K562 (cell line): ENCODE results near the gene CLCF1. TPM values are rescaled to one million over a fixed set of nuclear protein-coding genes. Genes with fewer than 3 reads are reported as not detected.

Source experiments
- EGR1 ChIP-seq: fragments of 450-650 bp; conservative IDR thresholded peaks from 2 replicates; pipeline ENCODE4 v1.6.1; 2017; ENCODE audit warnings: mild to moderate bottlenecking
- NR2C2 ChIP-seq, 2 experiments: fragments of 200-800 bp in 1 of 2; sonication (Bioruptor generic) in 1 of 2; sonication (generic) in 1 of 2; formaldehyde crosslinking in 1 of 2; IDR thresholded peaks; 2 replicates each; pipeline versions ENCODE4 v1.6.1 to v1.8.0; 2016 to 2022; ENCODE audit warnings: mild to moderate bottlenecking in 1 of 2, missing compliant biosample characterization in 1 of 2, missing genetic modification characterization in 1 of 2, missing genetic modification reagents in 1 of 2
- TSC22D4 ChIP-seq: fragments of 450-650 bp; IDR thresholded peaks from 2 replicates; pipeline ENCODE4 v1.6.1; 2016; ENCODE audit warnings: missing genetic modification characterization, missing biosample characterization, control low read depth
- polyA plus RNA-seq, 8 experiments: library from polyadenylated mRNA; depleted of rRNA in 4 of 8; stranded (reverse) in 5 of 8; unstranded in 3 of 8; fragments of >200 nt; fragmentation: Nextera tagmentation in 2 of 8; fragmentation: Illumina TruSeq in 1 of 8; extraction: Ambion mirVana in 2 of 8; extraction: Trizol in 1 of 8; gene quantifications; 2 replicates each; pipeline versions ENCODE4 v1.2.1 to v1.2.3, GENCODE V29; 2011 to 2014; ENCODE audit warnings: inconsistent platforms in 1 of 8, missing spikeins in 1 of 8
- total RNA-seq, 7 experiments: library from RNA; depleted of rRNA in 6 of 7; stranded (reverse); fragments of >200 nt in 6 of 7; fragmentation: Illumina TruSeq in 2 of 7; extraction: Trizol in 2 of 7; gene quantifications; 2 replicates each; pipeline versions ENCODE4 v1.2.1 to v1.2.3, GENCODE V29; 2011 to 2021; ENCODE audit warnings: low replicate concordance in 1 of 7
- TF ChIP-seq, protein P1 (sequence below): fragments of 200-800 bp; sonication (Bioruptor generic); IDR thresholded peaks from 2 replicates; pipeline ENCODE4 v1.6.1; 2017; ENCODE audit warnings: missing genetic modification characterization, missing compliant biosample characterization
- TF ChIP-seq, protein P2 (sequence below), 2 experiments: fragments of 150-350 bp in 1 of 2; IDR thresholded peaks; 2 replicates each; pipeline ENCODE4 v1.6.1; 2012 to 2016; ENCODE audit warnings: low read depth in 2 of 2, low read length in 2 of 2, mild to moderate bottlenecking in 1 of 2, moderate library complexity in 1 of 2
- TF ChIP-seq, protein P3 (sequence below): fragments of 450-650 bp; IDR thresholded peaks from 2 replicates; pipeline ENCODE4 v1.6.1; 2016; ENCODE audit warnings: borderline replicate concordance
- TF ChIP-seq, protein P4 (sequence below): sonication (generic); formaldehyde crosslinking; IDR thresholded peaks from 2 replicates; pipeline ENCODE4 v1.8.0; 2022; ENCODE audit warnings: mild to moderate bottlenecking, missing genetic modification reagents
- TF ChIP-seq, protein P5 (sequence below): sonication (generic); formaldehyde crosslinking; IDR thresholded peaks from 2 replicates; pipeline ENCODE4 v1.9.0; 2022; ENCODE audit warnings: mild to moderate bottlenecking, missing genetic modification reagents
- TF ChIP-seq, protein P6 (sequence below): sonication (generic); formaldehyde crosslinking; IDR thresholded peaks from 2 replicates; pipeline ENCODE4 v1.4.0; 2020; ENCODE audit warnings: mild to moderate bottlenecking, missing genetic modification reagents

CLCF1 gene
- total and polyA plus RNA-seq, 9 of the 15 experiments (the other 6 are each of a cell fraction or from before 2014, with no cell fraction given) = 0.49 to 5.8 (median 3.0) TPM

DNA sequence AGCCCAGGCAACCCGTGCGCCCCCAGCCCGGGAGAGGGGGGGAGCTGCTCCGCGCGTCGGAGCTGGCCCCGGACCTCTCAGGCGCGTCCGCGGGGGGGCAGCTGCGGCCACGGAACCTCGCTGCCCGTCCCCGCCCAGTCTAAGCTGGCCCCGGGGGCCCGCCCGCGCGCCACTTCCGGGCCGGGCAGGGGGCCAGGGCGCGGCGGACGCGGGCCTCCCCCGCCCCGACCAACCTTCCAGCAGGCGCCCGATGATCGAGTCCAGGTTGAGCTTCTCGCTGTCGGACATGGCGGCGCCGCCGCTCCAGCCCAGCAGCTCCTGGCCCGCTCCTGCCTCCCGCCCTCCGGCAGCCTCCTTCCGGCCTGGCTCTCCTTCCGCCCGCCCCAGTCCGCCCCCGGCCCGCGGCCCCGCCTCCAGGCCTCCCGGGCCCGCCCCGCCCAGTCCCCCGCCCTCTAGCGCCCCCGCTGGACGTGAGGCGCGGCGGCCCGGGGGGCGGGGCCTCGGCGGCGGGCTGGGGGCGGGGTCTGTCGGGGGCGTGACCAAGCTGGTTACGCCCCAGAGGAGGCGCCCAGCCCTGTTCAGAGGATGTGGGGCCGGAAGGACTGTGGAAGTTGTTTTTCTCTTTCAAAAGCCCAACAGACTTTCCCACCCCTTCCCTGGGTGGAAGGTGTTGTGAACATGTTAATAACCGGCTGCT lies 28.2 kb upstream of the CLCF1 start, which contains the start of gene PPP1CA (continued):
- TF ChIP-seq, protein P1, sequence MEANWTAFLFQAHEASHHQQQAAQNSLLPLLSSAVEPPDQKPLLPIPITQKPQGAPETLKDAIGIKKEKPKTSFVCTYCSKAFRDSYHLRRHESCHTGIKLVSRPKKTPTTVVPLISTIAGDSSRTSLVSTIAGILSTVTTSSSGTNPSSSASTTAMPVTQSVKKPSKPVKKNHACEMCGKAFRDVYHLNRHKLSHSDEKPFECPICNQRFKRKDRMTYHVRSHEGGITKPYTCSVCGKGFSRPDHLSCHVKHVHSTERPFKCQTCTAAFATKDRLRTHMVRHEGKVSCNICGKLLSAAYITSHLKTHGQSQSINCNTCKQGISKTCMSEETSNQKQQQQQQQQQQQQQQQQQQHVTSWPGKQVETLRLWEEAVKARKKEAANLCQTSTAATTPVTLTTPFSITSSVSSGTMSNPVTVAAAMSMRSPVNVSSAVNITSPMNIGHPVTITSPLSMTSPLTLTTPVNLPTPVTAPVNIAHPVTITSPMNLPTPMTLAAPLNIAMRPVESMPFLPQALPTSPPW (CRISPR knock-in tag) = peak; percentile 97
- TF ChIP-seq, protein P2, sequence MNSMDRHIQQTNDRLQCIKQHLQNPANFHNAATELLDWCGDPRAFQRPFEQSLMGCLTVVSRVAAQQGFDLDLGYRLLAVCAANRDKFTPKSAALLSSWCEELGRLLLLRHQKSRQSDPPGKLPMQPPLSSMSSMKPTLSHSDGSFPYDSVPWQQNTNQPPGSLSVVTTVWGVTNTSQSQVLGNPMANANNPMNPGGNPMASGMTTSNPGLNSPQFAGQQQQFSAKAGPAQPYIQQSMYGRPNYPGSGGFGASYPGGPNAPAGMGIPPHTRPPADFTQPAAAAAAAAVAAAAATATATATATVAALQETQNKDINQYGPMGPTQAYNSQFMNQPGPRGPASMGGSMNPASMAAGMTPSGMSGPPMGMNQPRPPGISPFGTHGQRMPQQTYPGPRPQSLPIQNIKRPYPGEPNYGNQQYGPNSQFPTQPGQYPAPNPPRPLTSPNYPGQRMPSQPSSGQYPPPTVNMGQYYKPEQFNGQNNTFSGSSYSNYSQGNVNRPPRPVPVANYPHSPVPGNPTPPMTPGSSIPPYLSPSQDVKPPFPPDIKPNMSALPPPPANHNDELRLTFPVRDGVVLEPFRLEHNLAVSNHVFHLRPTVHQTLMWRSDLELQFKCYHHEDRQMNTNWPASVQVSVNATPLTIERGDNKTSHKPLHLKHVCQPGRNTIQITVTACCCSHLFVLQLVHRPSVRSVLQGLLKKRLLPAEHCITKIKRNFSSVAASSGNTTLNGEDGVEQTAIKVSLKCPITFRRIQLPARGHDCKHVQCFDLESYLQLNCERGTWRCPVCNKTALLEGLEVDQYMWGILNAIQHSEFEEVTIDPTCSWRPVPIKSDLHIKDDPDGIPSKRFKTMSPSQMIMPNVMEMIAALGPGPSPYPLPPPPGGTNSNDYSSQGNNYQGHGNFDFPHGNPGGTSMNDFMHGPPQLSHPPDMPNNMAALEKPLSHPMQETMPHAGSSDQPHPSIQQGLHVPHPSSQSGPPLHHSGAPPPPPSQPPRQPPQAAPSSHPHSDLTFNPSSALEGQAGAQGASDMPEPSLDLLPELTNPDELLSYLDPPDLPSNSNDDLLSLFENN (IDR thresholded peaks at IDR 0.05; ENCODE audit: low read depth in 2 of 2, low read length in 2 of 2) = peak in 1 of 2 experiments; percentile 46; a peak in 1 of 4 replicates
- TF ChIP-seq, protein P3, sequence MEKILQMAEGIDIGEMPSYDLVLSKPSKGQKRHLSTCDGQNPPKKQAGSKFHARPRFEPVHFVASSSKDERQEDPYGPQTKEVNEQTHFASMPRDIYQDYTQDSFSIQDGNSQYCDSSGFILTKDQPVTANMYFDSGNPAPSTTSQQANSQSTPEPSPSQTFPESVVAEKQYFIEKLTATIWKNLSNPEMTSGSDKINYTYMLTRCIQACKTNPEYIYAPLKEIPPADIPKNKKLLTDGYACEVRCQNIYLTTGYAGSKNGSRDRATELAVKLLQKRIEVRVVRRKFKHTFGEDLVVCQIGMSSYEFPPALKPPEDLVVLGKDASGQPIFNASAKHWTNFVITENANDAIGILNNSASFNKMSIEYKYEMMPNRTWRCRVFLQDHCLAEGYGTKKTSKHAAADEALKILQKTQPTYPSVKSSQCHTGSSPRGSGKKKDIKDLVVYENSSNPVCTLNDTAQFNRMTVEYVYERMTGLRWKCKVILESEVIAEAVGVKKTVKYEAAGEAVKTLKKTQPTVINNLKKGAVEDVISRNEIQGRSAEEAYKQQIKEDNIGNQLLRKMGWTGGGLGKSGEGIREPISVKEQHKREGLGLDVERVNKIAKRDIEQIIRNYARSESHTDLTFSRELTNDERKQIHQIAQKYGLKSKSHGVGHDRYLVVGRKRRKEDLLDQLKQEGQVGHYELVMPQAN = no peak
- TF ChIP-seq, protein P4, sequence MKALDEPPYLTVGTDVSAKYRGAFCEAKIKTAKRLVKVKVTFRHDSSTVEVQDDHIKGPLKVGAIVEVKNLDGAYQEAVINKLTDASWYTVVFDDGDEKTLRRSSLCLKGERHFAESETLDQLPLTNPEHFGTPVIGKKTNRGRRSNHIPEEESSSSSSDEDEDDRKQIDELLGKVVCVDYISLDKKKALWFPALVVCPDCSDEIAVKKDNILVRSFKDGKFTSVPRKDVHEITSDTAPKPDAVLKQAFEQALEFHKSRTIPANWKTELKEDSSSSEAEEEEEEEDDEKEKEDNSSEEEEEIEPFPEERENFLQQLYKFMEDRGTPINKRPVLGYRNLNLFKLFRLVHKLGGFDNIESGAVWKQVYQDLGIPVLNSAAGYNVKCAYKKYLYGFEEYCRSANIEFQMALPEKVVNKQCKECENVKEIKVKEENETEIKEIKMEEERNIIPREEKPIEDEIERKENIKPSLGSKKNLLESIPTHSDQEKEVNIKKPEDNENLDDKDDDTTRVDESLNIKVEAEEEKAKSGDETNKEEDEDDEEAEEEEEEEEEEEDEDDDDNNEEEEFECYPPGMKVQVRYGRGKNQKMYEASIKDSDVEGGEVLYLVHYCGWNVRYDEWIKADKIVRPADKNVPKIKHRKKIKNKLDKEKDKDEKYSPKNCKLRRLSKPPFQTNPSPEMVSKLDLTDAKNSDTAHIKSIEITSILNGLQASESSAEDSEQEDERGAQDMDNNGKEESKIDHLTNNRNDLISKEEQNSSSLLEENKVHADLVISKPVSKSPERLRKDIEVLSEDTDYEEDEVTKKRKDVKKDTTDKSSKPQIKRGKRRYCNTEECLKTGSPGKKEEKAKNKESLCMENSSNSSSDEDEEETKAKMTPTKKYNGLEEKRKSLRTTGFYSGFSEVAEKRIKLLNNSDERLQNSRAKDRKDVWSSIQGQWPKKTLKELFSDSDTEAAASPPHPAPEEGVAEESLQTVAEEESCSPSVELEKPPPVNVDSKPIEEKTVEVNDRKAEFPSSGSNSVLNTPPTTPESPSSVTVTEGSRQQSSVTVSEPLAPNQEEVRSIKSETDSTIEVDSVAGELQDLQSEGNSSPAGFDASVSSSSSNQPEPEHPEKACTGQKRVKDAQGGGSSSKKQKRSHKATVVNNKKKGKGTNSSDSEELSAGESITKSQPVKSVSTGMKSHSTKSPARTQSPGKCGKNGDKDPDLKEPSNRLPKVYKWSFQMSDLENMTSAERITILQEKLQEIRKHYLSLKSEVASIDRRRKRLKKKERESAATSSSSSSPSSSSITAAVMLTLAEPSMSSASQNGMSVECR (CRISPR knock-in tag) = peak; percentile 62; the same call in 1 of the 2 replicates
- TF ChIP-seq EGR1 (peak; percentile 38; the same call in 1 of the 2 replicates), TSC22D4 (tag) (no peak), NR2C2 (CRISPR knock-in tag; IDR thresholded peaks at IDR 0.05) (no peak), NR2C2 (tag; IDR thresholded peaks at IDR 0.05) (peak; percentile 18; the same call in 1 of the 2 replicates)
- TF ChIP-seq, protein P5, sequence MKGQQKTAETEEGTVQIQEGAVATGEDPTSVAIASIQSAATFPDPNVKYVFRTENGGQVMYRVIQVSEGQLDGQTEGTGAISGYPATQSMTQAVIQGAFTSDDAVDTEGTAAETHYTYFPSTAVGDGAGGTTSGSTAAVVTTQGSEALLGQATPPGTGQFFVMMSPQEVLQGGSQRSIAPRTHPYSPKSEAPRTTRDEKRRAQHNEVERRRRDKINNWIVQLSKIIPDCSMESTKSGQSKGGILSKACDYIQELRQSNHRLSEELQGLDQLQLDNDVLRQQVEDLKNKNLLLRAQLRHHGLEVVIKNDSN = 0 out of 2 replicates have a peak, but pooled peaks have one; percentile 17
- TF ChIP-seq, protein P6, sequence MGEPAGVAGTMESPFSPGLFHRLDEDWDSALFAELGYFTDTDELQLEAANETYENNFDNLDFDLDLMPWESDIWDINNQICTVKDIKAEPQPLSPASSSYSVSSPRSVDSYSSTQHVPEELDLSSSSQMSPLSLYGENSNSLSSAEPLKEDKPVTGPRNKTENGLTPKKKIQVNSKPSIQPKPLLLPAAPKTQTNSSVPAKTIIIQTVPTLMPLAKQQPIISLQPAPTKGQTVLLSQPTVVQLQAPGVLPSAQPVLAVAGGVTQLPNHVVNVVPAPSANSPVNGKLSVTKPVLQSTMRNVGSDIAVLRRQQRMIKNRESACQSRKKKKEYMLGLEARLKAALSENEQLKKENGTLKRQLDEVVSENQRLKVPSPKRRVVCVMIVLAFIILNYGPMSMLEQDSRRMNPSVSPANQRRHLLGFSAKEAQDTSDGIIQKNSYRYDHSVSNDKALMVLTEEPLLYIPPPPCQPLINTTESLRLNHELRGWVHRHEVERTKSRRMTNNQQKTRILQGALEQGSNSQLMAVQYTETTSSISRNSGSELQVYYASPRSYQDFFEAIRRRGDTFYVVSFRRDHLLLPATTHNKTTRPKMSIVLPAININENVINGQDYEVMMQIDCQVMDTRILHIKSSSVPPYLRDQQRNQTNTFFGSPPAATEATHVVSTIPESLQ (CRISPR knock-in tag) = no peak
